Tibial nerve (tissue), 3 donors: ENCODE measurements around the gene SRPK2.

Experiments
- POLR2A ChIP-seq, 2 donors: fragments of 450-650 bp; IDR thresholded peaks; one replicate each; pipeline ENCODE4 v1.6.1; 2017; ENCODE audit warnings: antibody characterized with exemption in 2 of 2, mild to moderate bottlenecking in 2 of 2, moderate library complexity in 2 of 2
- TF ChIP-seq, protein P1 (sequence below), 5 experiments: fragments of 200-600 bp in 3 of 5; fragments of 450-650 bp in 2 of 5; sonication (generic) in 3 of 5; IDR thresholded peaks; one replicate each; pipeline ENCODE4 v1.5.1; 2016 to 2019; ENCODE audit warnings: antibody characterized with exemption in 5 of 5, mild to moderate bottlenecking in 3 of 5, moderate library complexity in 2 of 5

DNA sequence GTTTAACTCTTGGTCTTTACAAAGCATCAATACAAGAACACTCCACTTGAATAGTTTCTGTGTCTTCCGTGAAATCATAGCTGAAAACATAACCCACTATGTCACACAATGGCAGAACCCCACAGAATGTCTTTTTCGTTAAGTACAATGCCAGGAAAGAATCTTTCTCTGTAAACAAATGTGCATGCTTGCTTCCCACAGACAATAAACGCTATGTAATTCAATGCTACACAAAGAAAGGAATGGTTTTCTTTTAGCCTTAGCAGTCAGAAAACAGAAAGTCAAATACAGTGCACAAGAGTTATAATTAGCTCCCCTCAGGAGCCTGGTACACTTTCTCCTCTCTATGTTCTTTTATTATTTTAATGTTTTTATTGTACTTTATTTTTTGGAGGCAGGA is 186.1 kb downstream of the SRPK2 start:
- TF ChIP-seq, protein P1, sequence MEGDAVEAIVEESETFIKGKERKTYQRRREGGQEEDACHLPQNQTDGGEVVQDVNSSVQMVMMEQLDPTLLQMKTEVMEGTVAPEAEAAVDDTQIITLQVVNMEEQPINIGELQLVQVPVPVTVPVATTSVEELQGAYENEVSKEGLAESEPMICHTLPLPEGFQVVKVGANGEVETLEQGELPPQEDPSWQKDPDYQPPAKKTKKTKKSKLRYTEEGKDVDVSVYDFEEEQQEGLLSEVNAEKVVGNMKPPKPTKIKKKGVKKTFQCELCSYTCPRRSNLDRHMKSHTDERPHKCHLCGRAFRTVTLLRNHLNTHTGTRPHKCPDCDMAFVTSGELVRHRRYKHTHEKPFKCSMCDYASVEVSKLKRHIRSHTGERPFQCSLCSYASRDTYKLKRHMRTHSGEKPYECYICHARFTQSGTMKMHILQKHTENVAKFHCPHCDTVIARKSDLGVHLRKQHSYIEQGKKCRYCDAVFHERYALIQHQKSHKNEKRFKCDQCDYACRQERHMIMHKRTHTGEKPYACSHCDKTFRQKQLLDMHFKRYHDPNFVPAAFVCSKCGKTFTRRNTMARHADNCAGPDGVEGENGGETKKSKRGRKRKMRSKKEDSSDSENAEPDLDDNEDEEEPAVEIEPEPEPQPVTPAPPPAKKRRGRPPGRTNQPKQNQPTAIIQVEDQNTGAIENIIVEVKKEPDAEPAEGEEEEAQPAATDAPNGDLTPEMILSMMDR (IDR thresholded peaks at IDR 0.05), result no peak
- TF ChIP-seq POLR2A (IDR thresholded peaks at IDR 0.05), result no peak
